K562 (cell line): ENCODE measurements around the gene CHD5. TPM values are rescaled to one million over a fixed set of nuclear protein-coding genes. Genes with fewer than 3 reads are reported as not detected.

ENCODE experiments used
- CHD1 ChIP-seq: fragments of 200-600 bp; sonication (generic); IDR thresholded peaks from one replicate; pipeline ENCODE4 v1.6.1; 2012; ENCODE audit warnings: mild to moderate bottlenecking, moderate library complexity, low read length, inconsistent platforms
- EGR1 ChIP-seq: fragments of 450-650 bp; conservative IDR thresholded peaks from 2 replicates; pipeline ENCODE4 v1.6.1; 2017; ENCODE audit warnings: mild to moderate bottlenecking
- ESRRB ChIP-seq: fragments of 250-450 bp; sonication (Bioruptor Pico); IDR thresholded peaks from 2 replicates; pipeline ENCODE4 v1.5.0; 2020; ENCODE audit warnings: mild to moderate bottlenecking, moderate library complexity, borderline replicate concordance
- FUS ChIP-seq: fragments of 200-400 bp; formaldehyde crosslinking; optimal IDR thresholded peaks from 2 replicates; pipeline ENCODE3; 2017; ENCODE audit warnings: low read depth, low read length
- HDAC6 ChIP-seq: IDR thresholded peaks from 2 replicates; pipeline ENCODE4 v1.6.1; 2012; ENCODE audit warnings: low read depth, mild to moderate bottlenecking, control low read depth, inconsistent platforms, low read length, moderate library complexity
- MAFG ChIP-seq: fragments of 450-650 bp; conservative IDR thresholded peaks from 2 replicates; pipeline ENCODE4 v1.6.1; 2016; ENCODE audit warnings: missing genetic modification characterization, missing compliant biosample characterization
- MITF ChIP-seq: IDR thresholded peaks from 2 replicates; pipeline ENCODE4 v1.6.1; 2014; ENCODE audit warnings: antibody characterized with exemption
- NFXL1 ChIP-seq: fragments of 450-650 bp; formaldehyde crosslinking; IDR thresholded peaks from 2 replicates; pipeline ENCODE4 v1.4.0; 2021; ENCODE audit warnings: mild to moderate bottlenecking
- NR4A1 ChIP-seq, 2 experiments: fragments of 250-450 bp in 1 of 2; fragments of 450-650 bp in 1 of 2; sonication (Bioruptor Pico) in 1 of 2; IDR thresholded peaks; 2 replicates each; pipeline versions ENCODE4 v1.4.0 to v1.6.1; 2016 to 2020; ENCODE audit warnings: mild to moderate bottlenecking in 2 of 2, missing compliant biosample characterization in 1 of 2, missing genetic modification characterization in 1 of 2, moderate library complexity in 1 of 2
- PTRF ChIP-seq: fragments of 450-650 bp; IDR thresholded peaks from 2 replicates; pipeline ENCODE4 v1.6.1; 2016; ENCODE audit warnings: mild to moderate bottlenecking, missing genetic modification characterization, missing compliant biosample characterization
- TEAD1 ChIP-seq, 2 experiments: fragments of 450-650 bp in 1 of 2; sonication (generic) in 1 of 2; formaldehyde crosslinking; IDR thresholded peaks; 2 replicates each; pipeline versions ENCODE4 v1.4.0 to v1.8.0; 2020 to 2022; ENCODE audit warnings: mild to moderate bottlenecking in 2 of 2, missing genetic modification reagents in 1 of 2
- ZNF174 ChIP-seq: fragments of 250-450 bp; sonication (Bioruptor Pico); IDR thresholded peaks from 2 replicates; pipeline ENCODE4 v1.4.0; 2020; ENCODE audit warnings: mild to moderate bottlenecking
- polyA plus RNA-seq, 8 experiments: library from polyadenylated mRNA; depleted of rRNA in 4 of 8; stranded (reverse) in 5 of 8; unstranded in 3 of 8; fragments of >200 nt; fragmentation: Nextera tagmentation in 2 of 8; fragmentation: Illumina TruSeq in 1 of 8; extraction: Ambion mirVana in 2 of 8; extraction: Trizol in 1 of 8; gene quantifications; 2 replicates each; pipeline versions ENCODE4 v1.2.1 to v1.2.3, GENCODE V29; 2011 to 2014; ENCODE audit warnings: inconsistent platforms in 1 of 8, missing spikeins in 1 of 8
- total RNA-seq, 7 experiments: library from RNA; depleted of rRNA in 6 of 7; stranded (reverse); fragments of >200 nt in 6 of 7; fragmentation: Illumina TruSeq in 2 of 7; extraction: Trizol in 2 of 7; gene quantifications; 2 replicates each; pipeline versions ENCODE4 v1.2.1 to v1.2.3, GENCODE V29; 2011 to 2021; ENCODE audit warnings: low replicate concordance in 1 of 7
- TF ChIP-seq, protein P1 (sequence below): sonication (generic); formaldehyde crosslinking; IDR thresholded peaks from 2 replicates; pipeline ENCODE4 v1.8.0; 2022; ENCODE audit warnings: mild to moderate bottlenecking, missing genetic modification reagents
- TF ChIP-seq, protein P2 (sequence below): fragments of 450-650 bp; IDR thresholded peaks from 2 replicates; pipeline ENCODE4 v1.6.1; 2016; ENCODE audit warnings: low read depth
- TF ChIP-seq, protein P3 (sequence below): fragments of 250-450 bp; sonication (Bioruptor Pico); IDR thresholded peaks from 2 replicates; pipeline ENCODE4 v1.4.0; 2020; ENCODE audit warnings: mild to moderate bottlenecking

The CHD5 gene
- total and polyA plus RNA-seq, 9 of the 15 experiments (the other 6 are each of a cell fraction or from before 2014, with no cell fraction given), result 0.03 to 0.52 (median 0.11) TPM; not detected in 2

- TF ChIP-seq MAFG (tag) (no peak), ESRRB (no peak), FUS (peak; percentile 76), EGR1 (peak; percentile 80), CHD1 (peak; percentile 94), NR4A1 (CRISPR knock-in tag; IDR thresholded peaks at IDR 0.05) (peak; percentile 85), NR4A1 (tag; IDR thresholded peaks at IDR 0.05) (no peak), TEAD1 (CRISPR knock-in tag; IDR thresholded peaks at IDR 0.05) (peak; percentile 22 to 95; a peak in 3 of 4 replicates), MITF (no peak), ZNF174 (CRISPR knock-in tag) (no peak), PTRF (tag) (no peak), HDAC6 (no peak), NFXL1 (CRISPR knock-in tag) (no peak)
- TF ChIP-seq, protein P1, sequence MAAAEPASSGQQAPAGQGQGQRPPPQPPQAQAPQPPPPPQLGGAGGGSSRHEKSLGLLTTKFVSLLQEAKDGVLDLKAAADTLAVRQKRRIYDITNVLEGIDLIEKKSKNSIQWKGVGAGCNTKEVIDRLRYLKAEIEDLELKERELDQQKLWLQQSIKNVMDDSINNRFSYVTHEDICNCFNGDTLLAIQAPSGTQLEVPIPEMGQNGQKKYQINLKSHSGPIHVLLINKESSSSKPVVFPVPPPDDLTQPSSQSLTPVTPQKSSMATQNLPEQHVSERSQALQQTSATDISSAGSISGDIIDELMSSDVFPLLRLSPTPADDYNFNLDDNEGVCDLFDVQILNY (CRISPR knock-in tag), result peak; percentile 85; the same call in 1 of the 2 replicates
- TF ChIP-seq, protein P2, sequence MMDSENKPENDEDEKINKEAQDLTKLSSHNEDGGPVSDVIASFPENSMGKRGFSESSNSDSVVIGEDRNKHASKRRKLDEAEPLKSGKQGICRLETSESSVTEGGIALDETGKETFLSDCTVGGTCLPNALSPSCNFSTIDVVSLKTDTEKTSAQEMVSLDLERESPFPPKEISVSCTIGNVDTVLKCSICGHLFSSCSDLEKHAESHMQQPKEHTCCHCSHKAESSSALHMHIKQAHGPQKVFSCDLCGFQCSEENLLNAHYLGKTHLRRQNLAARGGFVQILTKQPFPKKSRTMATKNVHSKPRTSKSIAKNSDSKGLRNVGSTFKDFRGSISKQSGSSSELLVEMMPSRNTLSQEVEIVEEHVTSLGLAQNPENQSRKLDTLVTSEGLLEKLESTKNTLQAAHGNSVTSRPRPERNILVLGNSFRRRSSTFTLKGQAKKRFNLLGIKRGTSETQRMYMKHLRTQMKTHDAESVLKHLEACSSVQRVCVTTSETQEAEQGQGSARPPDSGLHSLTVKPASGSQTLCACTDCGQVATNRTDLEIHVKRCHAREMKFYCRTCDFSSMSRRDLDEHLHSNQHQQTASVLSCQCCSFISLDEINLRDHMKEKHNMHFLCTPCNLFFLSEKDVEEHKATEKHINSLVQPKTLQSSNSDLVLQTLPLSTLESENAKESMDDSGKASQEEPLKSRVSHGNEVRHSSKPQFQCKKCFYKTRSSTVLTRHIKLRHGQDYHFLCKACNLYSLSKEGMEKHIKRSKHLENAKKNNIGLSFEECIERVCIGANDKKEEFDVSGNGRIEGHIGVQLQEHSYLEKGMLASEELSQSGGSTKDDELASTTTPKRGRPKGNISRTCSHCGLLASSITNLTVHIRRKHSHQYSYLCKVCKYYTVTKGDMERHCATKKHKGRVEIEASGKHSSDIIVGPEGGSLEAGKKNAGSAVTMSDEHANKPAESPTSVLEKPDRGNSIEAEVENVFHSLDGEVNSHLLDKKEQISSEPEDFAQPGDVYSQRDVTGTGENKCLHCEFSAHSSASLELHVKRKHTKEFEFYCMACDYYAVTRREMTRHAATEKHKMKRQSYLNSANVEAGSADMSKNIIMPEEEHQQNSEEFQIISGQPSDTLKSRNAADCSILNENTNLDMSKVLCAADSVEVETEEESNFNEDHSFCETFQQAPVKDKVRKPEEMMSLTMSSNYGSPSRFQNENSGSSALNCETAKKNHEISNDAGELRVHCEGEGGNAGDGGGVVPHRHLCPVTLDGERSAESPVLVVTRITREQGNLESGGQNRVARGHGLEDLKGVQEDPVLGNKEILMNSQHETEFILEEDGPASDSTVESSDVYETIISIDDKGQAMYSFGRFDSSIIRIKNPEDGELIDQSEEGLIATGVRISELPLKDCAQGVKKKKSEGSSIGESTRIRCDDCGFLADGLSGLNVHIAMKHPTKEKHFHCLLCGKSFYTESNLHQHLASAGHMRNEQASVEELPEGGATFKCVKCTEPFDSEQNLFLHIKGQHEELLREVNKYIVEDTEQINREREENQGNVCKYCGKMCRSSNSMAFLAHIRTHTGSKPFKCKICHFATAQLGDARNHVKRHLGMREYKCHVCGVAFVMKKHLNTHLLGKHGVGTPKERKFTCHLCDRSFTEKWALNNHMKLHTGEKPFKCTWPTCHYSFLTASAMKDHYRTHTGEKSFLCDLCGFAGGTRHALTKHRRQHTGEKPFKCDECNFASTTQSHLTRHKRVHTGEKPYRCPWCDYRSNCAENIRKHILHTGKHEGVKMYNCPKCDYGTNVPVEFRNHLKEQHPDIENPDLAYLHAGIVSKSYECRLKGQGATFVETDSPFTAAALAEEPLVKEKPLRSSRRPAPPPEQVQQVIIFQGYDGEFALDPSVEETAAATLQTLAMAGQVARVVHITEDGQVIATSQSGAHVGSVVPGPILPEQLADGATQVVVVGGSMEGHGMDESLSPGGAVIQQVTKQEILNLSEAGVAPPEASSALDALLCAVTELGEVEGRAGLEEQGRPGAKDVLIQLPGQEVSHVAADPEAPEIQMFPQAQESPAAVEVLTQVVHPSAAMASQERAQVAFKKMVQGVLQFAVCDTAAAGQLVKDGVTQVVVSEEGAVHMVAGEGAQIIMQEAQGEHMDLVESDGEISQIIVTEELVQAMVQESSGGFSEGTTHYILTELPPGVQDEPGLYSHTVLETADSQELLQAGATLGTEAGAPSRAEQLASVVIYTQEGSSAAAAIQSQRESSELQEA, result no peak
- TF ChIP-seq, protein P3, sequence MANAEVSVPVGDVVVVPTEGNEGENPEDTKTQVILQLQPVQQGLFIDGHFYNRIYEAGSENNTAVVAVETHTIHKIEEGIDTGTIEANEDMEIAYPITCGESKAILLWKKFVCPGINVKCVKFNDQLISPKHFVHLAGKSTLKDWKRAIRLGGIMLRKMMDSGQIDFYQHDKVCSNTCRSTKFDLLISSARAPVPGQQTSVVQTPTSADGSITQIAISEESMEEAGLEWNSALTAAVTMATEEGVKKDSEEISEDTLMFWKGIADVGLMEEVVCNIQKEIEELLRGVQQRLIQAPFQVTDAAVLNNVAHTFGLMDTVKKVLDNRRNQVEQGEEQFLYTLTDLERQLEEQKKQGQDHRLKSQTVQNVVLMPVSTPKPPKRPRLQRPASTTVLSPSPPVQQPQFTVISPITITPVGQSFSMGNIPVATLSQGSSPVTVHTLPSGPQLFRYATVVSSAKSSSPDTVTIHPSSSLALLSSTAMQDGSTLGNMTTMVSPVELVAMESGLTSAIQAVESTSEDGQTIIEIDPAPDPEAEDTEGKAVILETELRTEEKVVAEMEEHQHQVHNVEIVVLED (CRISPR knock-in tag), result peak; percentile 98
Measured at GRCh38 chr1:6199298-6200187, 19.4 kb upstream of the CHD5 start, which contains the start of gene RPL22 (continued).
